GM23338 (cell line): Measurements from ENCODE around the gene DLG5. TPM values are rescaled to one million over a fixed set of nuclear protein-coding genes. Genes with fewer than 3 reads are reported as not detected.

Experiments used
- ATAC-seq: fragments of 200-7000 bp; cut with Tn5 transposase; 3 replicates; pipeline ENCODE4 v1.9.1; 2020
- DNase-seq: peaks from one replicate; pipeline ENCODE4 v3.0.0-alpha.2; 2015; ENCODE audit warnings: low spot score
- H2AFZ ChIP-seq: fragments of 200-600 bp; sonication (generic); 2 replicates; pipeline ENCODE4 v1.8.0; 2016; ENCODE audit warnings: antibody characterized with exemption, mild to moderate bottlenecking, moderate library complexity
- H3F3A ChIP-seq: fragments of 200-600 bp; sonication (generic); replicated peaks from 2 replicates; pipeline ENCODE4 v1.8.0; 2017; ENCODE audit warnings: antibody characterized with exemption, mixed run types, low read depth
- H3K27ac ChIP-seq: fragments of 200-600 bp; sonication (generic); 2 replicates; pipeline ENCODE4 v1.6.1; 2016; ENCODE audit warnings: low read depth
- H3K27me3 ChIP-seq: fragments of 200-600 bp; sonication (generic); 2 replicates; pipeline ENCODE4 v1.8.0; 2016; ENCODE audit warnings: mild to moderate bottlenecking, mixed run types, moderate library complexity; ENCODE audit not compliant: insufficient read depth
- H3K36me3 ChIP-seq: fragments of 200-600 bp; sonication (generic); 2 replicates; pipeline ENCODE4 v1.8.0; 2016; ENCODE audit warnings: mild to moderate bottlenecking; ENCODE audit not compliant: insufficient read depth
- H3K4me1 ChIP-seq: fragments of 200-600 bp; sonication (generic); 2 replicates; pipeline ENCODE4 v1.8.0; 2016; ENCODE audit warnings: mild to moderate bottlenecking, moderate library complexity; ENCODE audit not compliant: insufficient read depth
- H3K4me2 ChIP-seq: fragments of 200-600 bp; sonication (generic); 2 replicates; pipeline ENCODE4 v1.7.1; 2017; ENCODE audit warnings: mixed run types
- H3K4me3 ChIP-seq: fragments of 200-600 bp; sonication (generic); 2 replicates; pipeline ENCODE4 v1.6.1; 2016; ENCODE audit warnings: mixed run types
- H3K79me2 ChIP-seq: fragments of 200-600 bp; sonication (generic); replicated peaks from 2 replicates; pipeline ENCODE4 v1.8.0; 2017; ENCODE audit warnings: mild to moderate bottlenecking; ENCODE audit not compliant: insufficient read depth
- H3K9me2 ChIP-seq: fragments of 200-600 bp; sonication (generic); 2 replicates; pipeline ENCODE4 v1.8.0; 2017; ENCODE audit not compliant: insufficient read depth
- H4K20me1 ChIP-seq: fragments of 200-600 bp; sonication (generic); replicated peaks from 2 replicates; pipeline ENCODE4 v1.8.0; 2017; ENCODE audit warnings: mild to moderate bottlenecking; ENCODE audit not compliant: insufficient read depth
- H3K27ac Mint-ChIP-seq: 2 replicates; pipeline ENCODE4 v1.8.0; 2020; ENCODE audit warnings: inconsistent platforms, mild to moderate bottlenecking, moderate library complexity, mixed read lengths
- H3K27me3 Mint-ChIP-seq: 3 replicates; pipeline ENCODE4 v1.8.0; 2022; ENCODE audit warnings: low read depth, mild to moderate bottlenecking, moderate library complexity, mixed read lengths, inconsistent platforms; ENCODE audit not compliant: insufficient read depth, poor library complexity
- H3K36me3 Mint-ChIP-seq: 3 replicates; pipeline ENCODE4 v1.8.0; 2021; ENCODE audit warnings: low read depth, mild to moderate bottlenecking, inconsistent platforms, moderate library complexity, mixed read lengths
- H3K4me1 Mint-ChIP-seq: 3 replicates; pipeline ENCODE4 v1.8.0; 2020; ENCODE audit warnings: mild to moderate bottlenecking, inconsistent platforms, mixed read lengths
- H3K4me3 Mint-ChIP-seq: 3 replicates; pipeline ENCODE4 v1.8.0; 2021; ENCODE audit warnings: moderate library complexity, mild to moderate bottlenecking, inconsistent platforms, mixed read lengths
- H3K9me3 Mint-ChIP-seq: 3 replicates; pipeline ENCODE4 v1.8.0; 2020; ENCODE audit warnings: moderate library complexity, mild to moderate bottlenecking, inconsistent platforms, mixed read lengths
- CREB1 ChIP-seq: fragments of 250-450 bp; sonication (Bioruptor Pico); IDR thresholded peaks from 2 replicates; pipeline ENCODE4 v1.5.0; 2020; ENCODE audit warnings: low read depth, mild to moderate bottlenecking, moderate library complexity
- EZH2 ChIP-seq: fragments of 200-600 bp; sonication (generic); IDR thresholded peaks from one replicate; pipeline ENCODE4 v1.8.0; 2017; ENCODE audit warnings: antibody characterized with exemption, mild to moderate bottlenecking, low read depth; ENCODE audit not compliant: unreplicated experiment
- EZH2phosphoT487 ChIP-seq: fragments of 200-600 bp; sonication (generic); IDR thresholded peaks from one replicate; pipeline ENCODE4 v1.8.1; 2018; ENCODE audit warnings: antibody characterized with exemption; ENCODE audit not compliant: unreplicated experiment
- JUNB ChIP-seq: IDR thresholded peaks from one replicate; pipeline ENCODE4 v1.6.1; 2016; ENCODE audit warnings: antibody characterized with exemption; ENCODE audit not compliant: unreplicated experiment
- NANOG ChIP-seq: IDR thresholded peaks from 2 replicates; pipeline ENCODE4 v1.6.1; 2016; ENCODE audit warnings: antibody characterized with exemption, borderline replicate concordance
- POLR2AphosphoS5 ChIP-seq: IDR thresholded peaks from 2 replicates; pipeline ENCODE4 v1.6.1; 2016; ENCODE audit warnings: antibody characterized with exemption, low read depth
- STAT1 ChIP-seq: IDR thresholded peaks from one replicate; pipeline ENCODE4 v1.6.1; 2016; ENCODE audit warnings: antibody characterized with exemption; ENCODE audit not compliant: unreplicated experiment
- ZNF114 ChIP-seq: fragments of 250-450 bp; sonication (Bioruptor Pico); IDR thresholded peaks from 2 replicates; pipeline ENCODE4 v1.5.0; 2020; ENCODE audit warnings: mild to moderate bottlenecking, moderate library complexity
- ZNF331 ChIP-seq: fragments of 250-450 bp; sonication (Bioruptor Pico); IDR thresholded peaks from 2 replicates; pipeline ENCODE4 v1.5.0; 2020; ENCODE audit warnings: low read depth, mild to moderate bottlenecking, moderate library complexity
- polyA plus RNA-seq: library from polyadenylated mRNA; unstranded; fragments of >200 nt; fragmentation: Nextera tagmentation; extraction: Ambion mirVana; gene quantifications from 2 replicates; pipeline ENCODE4 v1.2.1, GENCODE V29; 2016
- total RNA-seq: library from RNA; depleted of rRNA; stranded (reverse); fragments of >200 nt; shearing (Covaris generic); gene quantifications from 2 replicates; pipeline ENCODE4 v1.2.3, GENCODE V29; 2014
- TF ChIP-seq, protein P1 (sequence below), 2 experiments: fragments of 200-600 bp in 1 of 2; sonication (generic) in 1 of 2; conservative IDR thresholded peaks; 2 replicates each; pipeline versions ENCODE4 v1.5.1 to v1.6.1; 2016 to 2017; ENCODE audit warnings: antibody characterized with exemption in 2 of 2, low read depth in 2 of 2, mild to moderate bottlenecking in 2 of 2, moderate library complexity in 1 of 2
- TF ChIP-seq, protein P2 (sequence below): IDR thresholded peaks from one replicate; pipeline ENCODE4 v1.6.1; 2018; ENCODE audit warnings: antibody characterized with exemption; ENCODE audit not compliant: unreplicated experiment
- TF ChIP-seq, protein P3 (sequence below): IDR thresholded peaks from 2 replicates; pipeline ENCODE4 v1.6.1; 2016; ENCODE audit warnings: antibody characterized with exemption
- TF ChIP-seq, protein P4 (sequence below): fragments of 250-450 bp; sonication (Bioruptor Pico); IDR thresholded peaks from 2 replicates; pipeline ENCODE4 v1.5.0; 2020; ENCODE audit warnings: mild to moderate bottlenecking, moderate library complexity

The DLG5 gene
- total and polyA plus RNA-seq, 2 experiments from 2014 or later, result 7.4 to 66.6 TPM

DNA sequence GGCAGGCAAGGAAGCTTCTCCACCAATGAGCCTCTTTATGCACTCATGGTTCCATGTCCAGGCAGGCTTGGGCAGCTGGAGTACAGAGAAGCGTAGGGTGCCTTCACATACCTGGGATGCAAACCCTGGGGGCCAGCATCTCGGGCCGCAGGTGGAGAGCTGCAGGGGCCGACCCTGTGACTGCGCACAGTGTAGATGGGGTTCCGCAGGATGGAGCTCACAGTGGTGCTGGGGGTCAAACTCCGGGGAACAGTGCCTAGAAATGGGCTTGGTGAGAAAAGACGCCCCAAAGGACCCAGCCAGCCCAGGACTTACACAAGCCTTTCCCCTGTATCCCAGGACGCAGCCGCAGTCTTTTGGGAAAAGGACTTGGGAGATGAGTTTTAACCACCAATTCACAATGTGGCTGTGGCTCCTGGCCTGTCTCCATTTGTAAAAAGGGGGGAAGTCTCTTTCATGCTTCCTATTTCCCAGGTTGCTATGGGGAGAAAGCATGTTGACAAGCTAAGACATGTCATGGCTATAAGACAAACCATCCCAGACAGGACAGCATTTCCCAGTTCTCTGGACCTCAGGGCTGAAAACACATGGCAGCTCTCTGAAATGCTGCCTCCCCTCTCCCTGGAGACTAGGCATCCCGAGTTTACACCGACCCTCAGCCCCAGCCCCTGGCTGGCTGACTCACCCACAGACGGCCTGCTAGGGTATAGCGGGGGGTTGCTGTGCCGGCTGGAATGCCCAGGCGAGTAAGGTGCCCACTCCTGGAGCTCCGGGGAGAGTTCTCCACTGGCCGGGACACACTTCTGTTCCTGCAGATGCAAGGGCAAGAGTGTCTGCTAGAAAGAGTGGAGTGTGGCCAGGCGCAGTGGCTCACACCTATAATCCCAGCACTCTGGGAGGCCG lies 107.1 kb downstream of the DLG5 start:
- Mint-ChIP-seq H3K4me3 (no peak overlapping the region), H3K4me1 (no peaks in the 10 kb centered on the region; the same call in 2 of the 3 replicates), H3K36me3 (peaks cover 65% of the 10 kb centered on the region), H3K27me3 (peaks cover 7% of the 10 kb centered on the region), H3K9me3 (no peaks in the 10 kb centered on the region; the same call in 2 of the 3 replicates), H3K27ac (no peak overlapping the region)
- H3K4me3 ChIP-seq, result no peak overlapping the region
- H2AFZ ChIP-seq, result no peak overlapping the region
- no peak for DNase-seq
- H3K27ac ChIP-seq, result no peak overlapping the region
- no peaks in the 10 kb centered on the region for H4K20me1 ChIP-seq
- H3K27me3 ChIP-seq, result no peaks in the 10 kb centered on the region
- no peaks in the 10 kb centered on the region for H3F3A ChIP-seq
- 0 out of 2 replicates have a peak, but pooled peaks cover 5% of the 10 kb centered on the region for H3K36me3 ChIP-seq
- no peaks in the 10 kb centered on the region for H3K79me2 ChIP-seq
- H3K4me1 ChIP-seq, result no peaks in the 10 kb centered on the region
- no peak overlapping the region for H3K4me2 ChIP-seq
- no peaks in the 10 kb centered on the region for H3K9me2 ChIP-seq
- TF ChIP-seq STAT1, result no peak
- TF ChIP-seq, protein P1, sequence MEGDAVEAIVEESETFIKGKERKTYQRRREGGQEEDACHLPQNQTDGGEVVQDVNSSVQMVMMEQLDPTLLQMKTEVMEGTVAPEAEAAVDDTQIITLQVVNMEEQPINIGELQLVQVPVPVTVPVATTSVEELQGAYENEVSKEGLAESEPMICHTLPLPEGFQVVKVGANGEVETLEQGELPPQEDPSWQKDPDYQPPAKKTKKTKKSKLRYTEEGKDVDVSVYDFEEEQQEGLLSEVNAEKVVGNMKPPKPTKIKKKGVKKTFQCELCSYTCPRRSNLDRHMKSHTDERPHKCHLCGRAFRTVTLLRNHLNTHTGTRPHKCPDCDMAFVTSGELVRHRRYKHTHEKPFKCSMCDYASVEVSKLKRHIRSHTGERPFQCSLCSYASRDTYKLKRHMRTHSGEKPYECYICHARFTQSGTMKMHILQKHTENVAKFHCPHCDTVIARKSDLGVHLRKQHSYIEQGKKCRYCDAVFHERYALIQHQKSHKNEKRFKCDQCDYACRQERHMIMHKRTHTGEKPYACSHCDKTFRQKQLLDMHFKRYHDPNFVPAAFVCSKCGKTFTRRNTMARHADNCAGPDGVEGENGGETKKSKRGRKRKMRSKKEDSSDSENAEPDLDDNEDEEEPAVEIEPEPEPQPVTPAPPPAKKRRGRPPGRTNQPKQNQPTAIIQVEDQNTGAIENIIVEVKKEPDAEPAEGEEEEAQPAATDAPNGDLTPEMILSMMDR (conservative IDR thresholded peaks at IDR 0.05; ENCODE audit: low read depth in 2 of 2), result no peak
- TF ChIP-seq, protein P2, sequence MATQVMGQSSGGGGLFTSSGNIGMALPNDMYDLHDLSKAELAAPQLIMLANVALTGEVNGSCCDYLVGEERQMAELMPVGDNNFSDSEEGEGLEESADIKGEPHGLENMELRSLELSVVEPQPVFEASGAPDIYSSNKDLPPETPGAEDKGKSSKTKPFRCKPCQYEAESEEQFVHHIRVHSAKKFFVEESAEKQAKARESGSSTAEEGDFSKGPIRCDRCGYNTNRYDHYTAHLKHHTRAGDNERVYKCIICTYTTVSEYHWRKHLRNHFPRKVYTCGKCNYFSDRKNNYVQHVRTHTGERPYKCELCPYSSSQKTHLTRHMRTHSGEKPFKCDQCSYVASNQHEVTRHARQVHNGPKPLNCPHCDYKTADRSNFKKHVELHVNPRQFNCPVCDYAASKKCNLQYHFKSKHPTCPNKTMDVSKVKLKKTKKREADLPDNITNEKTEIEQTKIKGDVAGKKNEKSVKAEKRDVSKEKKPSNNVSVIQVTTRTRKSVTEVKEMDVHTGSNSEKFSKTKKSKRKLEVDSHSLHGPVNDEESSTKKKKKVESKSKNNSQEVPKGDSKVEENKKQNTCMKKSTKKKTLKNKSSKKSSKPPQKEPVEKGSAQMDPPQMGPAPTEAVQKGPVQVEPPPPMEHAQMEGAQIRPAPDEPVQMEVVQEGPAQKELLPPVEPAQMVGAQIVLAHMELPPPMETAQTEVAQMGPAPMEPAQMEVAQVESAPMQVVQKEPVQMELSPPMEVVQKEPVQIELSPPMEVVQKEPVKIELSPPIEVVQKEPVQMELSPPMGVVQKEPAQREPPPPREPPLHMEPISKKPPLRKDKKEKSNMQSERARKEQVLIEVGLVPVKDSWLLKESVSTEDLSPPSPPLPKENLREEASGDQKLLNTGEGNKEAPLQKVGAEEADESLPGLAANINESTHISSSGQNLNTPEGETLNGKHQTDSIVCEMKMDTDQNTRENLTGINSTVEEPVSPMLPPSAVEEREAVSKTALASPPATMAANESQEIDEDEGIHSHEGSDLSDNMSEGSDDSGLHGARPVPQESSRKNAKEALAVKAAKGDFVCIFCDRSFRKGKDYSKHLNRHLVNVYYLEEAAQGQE, result no peak
- TF ChIP-seq, protein P3, sequence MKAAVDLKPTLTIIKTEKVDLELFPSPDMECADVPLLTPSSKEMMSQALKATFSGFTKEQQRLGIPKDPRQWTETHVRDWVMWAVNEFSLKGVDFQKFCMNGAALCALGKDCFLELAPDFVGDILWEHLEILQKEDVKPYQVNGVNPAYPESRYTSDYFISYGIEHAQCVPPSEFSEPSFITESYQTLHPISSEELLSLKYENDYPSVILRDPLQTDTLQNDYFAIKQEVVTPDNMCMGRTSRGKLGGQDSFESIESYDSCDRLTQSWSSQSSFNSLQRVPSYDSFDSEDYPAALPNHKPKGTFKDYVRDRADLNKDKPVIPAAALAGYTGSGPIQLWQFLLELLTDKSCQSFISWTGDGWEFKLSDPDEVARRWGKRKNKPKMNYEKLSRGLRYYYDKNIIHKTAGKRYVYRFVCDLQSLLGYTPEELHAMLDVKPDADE, result no peak
- TF ChIP-seq ZNF114 (CRISPR knock-in tag), result no peak
- TF ChIP-seq EZH2phosphoT487, result no peak
- no peak for TF ChIP-seq JUNB
- TF ChIP-seq, protein P4, sequence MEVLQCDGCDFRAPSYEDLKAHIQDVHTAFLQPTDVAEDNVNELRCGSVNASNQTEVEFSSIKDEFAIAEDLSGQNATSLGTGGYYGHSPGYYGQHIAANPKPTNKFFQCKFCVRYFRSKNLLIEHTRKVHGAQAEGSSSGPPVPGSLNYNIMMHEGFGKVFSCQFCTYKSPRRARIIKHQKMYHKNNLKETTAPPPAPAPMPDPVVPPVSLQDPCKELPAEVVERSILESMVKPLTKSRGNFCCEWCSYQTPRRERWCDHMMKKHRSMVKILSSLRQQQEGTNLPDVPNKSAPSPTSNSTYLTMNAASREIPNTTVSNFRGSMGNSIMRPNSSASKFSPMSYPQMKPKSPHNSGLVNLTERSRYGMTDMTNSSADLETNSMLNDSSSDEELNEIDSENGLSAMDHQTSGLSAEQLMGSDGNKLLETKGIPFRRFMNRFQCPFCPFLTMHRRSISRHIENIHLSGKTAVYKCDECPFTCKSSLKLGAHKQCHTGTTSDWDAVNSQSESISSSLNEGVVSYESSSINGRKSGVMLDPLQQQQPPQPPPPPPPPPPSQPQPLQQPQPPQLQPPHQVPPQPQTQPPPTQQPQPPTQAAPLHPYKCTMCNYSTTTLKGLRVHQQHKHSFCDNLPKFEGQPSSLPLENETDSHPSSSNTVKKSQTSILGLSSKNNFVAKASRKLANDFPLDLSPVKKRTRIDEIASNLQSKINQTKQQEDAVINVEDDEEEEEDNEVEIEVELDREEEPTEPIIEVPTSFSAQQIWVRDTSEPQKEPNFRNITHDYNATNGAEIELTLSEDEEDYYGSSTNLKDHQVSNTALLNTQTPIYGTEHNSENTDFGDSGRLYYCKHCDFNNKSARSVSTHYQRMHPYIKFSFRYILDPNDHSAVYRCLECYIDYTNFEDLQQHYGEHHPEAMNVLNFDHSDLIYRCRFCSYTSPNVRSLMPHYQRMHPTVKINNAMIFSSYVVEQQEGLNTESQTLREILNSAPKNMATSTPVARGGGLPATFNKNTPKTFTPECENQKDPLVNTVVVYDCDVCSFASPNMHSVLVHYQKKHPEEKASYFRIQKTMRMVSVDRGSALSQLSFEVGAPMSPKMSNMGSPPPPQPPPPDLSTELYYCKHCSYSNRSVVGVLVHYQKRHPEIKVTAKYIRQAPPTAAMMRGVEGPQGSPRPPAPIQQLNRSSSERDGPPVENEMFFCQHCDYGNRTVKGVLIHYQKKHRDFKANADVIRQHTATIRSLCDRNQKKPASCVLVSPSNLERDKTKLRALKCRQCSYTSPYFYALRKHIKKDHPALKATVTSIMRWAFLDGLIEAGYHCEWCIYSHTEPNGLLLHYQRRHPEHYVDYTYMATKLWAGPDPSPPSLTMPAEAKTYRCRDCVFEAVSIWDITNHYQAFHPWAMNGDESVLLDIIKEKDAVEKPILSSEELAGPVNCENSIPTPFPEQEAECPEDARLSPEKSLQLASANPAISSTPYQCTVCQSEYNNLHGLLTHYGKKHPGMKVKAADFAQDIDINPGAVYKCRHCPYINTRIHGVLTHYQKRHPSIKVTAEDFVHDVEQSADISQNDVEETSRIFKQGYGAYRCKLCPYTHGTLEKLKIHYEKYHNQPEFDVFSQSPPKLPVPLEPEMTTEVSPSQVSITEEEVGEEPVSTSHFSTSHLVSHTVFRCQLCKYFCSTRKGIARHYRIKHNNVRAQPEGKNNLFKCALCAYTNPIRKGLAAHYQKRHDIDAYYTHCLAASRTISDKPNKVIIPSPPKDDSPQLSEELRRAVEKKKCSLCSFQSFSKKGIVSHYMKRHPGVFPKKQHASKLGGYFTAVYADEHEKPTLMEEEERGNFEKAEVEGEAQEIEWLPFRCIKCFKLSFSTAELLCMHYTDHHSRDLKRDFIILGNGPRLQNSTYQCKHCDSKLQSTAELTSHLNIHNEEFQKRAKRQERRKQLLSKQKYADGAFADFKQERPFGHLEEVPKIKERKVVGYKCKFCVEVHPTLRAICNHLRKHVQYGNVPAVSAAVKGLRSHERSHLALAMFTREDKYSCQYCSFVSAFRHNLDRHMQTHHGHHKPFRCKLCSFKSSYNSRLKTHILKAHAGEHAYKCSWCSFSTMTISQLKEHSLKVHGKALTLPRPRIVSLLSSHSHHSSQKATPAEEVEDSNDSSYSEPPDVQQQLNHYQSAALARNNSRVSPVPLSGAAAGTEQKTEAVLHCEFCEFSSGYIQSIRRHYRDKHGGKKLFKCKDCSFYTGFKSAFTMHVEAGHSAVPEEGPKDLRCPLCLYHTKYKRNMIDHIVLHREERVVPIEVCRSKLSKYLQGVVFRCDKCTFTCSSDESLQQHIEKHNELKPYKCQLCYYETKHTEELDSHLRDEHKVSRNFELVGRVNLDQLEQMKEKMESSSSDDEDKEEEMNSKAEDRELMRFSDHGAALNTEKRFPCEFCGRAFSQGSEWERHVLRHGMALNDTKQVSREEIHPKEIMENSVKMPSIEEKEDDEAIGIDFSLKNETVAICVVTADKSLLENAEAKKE (CRISPR knock-in tag), result no peak
- TF ChIP-seq POLR2AphosphoS5, result no peak
- no peak for TF ChIP-seq ZNF331 (CRISPR knock-in tag)
- no peak for TF ChIP-seq EZH2
- TF ChIP-seq CREB1 (CRISPR knock-in tag), result no peak
- TF ChIP-seq NANOG, result no peak
- no peak for ATAC-seq
